ENCODE data around the gene TPTE.
"Not testable (repeated sequence)": the region's sequence is repeated elsewhere in the genome, so short reads cannot be mapped to it uniquely, and the experiment has no call there.

TPTE gene

GRCh38 chr21:10521091-10521598 lies at the start of gene TPTE:
Gene TPTE (plus strand): TSS chr21:10521583. CDS start chr21:10538724, 17,141 bp downstream.
- no CpG with 5 or more reads among the region's 66 CpGs for WGBS (ENCODE audit: insufficient coverage, insufficient read length)
- DNase-seq (ENCODE audit: low read depth, low spot score): no peak
- no peaks in the 10 kb centered on the region for H3K36me3 ChIP-seq (ENCODE audit: control insufficient read depth, insufficient read depth, low read length)
- H3K4me1 ChIP-seq (ENCODE audit: control insufficient read depth, insufficient read depth, low read length): no peaks in the 10 kb centered on the region
- H3K27me3 ChIP-seq (ENCODE audit: control insufficient read depth, insufficient read depth, low read length): no peaks in the 10 kb centered on the region
- no peak within 1 kb of the TSS for H3K27ac ChIP-seq (ENCODE audit: low read length)
- no peak within 1 kb of the TSS for H3K4me3 ChIP-seq (ENCODE audit: low read length)
- peaks cover 6% of the 10 kb centered on the region for H3K9me3 ChIP-seq (ENCODE audit: control insufficient read depth, insufficient read depth, low read length)

GRCh38 chr21:10471999-10472398 lies 49.4 kb upstream of the TPTE start:
- not testable (repeated sequence) for H3K9me3 ChIP-seq (ENCODE audit: control insufficient read depth, insufficient read depth, low read length)

GRCh38 chr21:10477794-10478193 lies 43.6 kb upstream of the TPTE start:
- H3K36me3 ChIP-seq (ENCODE audit: control insufficient read depth, insufficient read depth, low read length): not testable (repeated sequence)
- no CpG with 5 or more reads among the region's 7 CpGs for WGBS (ENCODE audit: insufficient coverage, insufficient read length)

More at GRCh38 chr21:10471999-10472398, 49.4 kb upstream of the TPTE start:
- not testable (repeated sequence) for H3K36me3 ChIP-seq (ENCODE audit: control insufficient read depth, insufficient read depth, low read length); DNase-seq (ENCODE audit: low read depth, low spot score); H3K27me3 ChIP-seq (ENCODE audit: control insufficient read depth, insufficient read depth, low read length); H3K4me1 ChIP-seq (ENCODE audit: control insufficient read depth, insufficient read depth, low read length); H3K27ac ChIP-seq (ENCODE audit: low read length); H3K4me3 ChIP-seq (ENCODE audit: low read length)

DNA sequence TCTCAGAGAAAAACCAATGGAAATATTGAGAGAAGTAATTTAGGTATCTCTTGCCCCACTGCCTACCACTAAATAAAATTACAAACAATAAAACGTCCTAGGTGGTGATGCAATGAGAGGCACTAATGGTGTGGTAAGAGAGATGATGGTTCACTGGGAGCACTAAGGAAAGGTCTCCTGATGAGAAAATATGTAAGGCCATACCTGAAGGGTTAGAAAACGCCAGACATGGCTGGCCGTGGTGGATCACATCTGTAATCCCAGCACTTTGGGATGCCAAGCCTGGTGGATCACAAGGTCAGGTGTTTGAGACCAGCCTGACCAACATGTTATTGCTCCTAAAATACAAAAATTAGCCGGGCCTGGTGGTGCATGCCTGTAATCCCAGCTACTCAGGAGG lies 41.5 kb upstream of the TPTE start:
- not testable (repeated sequence) for H3K36me3 ChIP-seq (ENCODE audit: control insufficient read depth, insufficient read depth, low read length); H3K4me3 ChIP-seq (ENCODE audit: low read length); H3K9me3 ChIP-seq (ENCODE audit: control insufficient read depth, insufficient read depth, low read length); H3K4me1 ChIP-seq (ENCODE audit: control insufficient read depth, insufficient read depth, low read length); H3K27ac ChIP-seq (ENCODE audit: low read length); H3K27me3 ChIP-seq (ENCODE audit: control insufficient read depth, insufficient read depth, low read length); DNase-seq (ENCODE audit: low read depth, low spot score)
- WGBS (ENCODE audit: insufficient coverage, insufficient read length): no CpG with 5 or more reads among the region's 4 CpGs

More at GRCh38 chr21:10477794-10478193, 43.6 kb upstream of the TPTE start:
- H3K4me1 ChIP-seq (ENCODE audit: control insufficient read depth, insufficient read depth, low read length); H3K27ac ChIP-seq (ENCODE audit: low read length); H3K9me3 ChIP-seq (ENCODE audit: control insufficient read depth, insufficient read depth, low read length); H3K4me3 ChIP-seq (ENCODE audit: low read length); H3K27me3 ChIP-seq (ENCODE audit: control insufficient read depth, insufficient read depth, low read length); DNase-seq (ENCODE audit: low read depth, low spot score): not testable (repeated sequence)

GRCh38 chr21:10484864-10485263 lies 36.5 kb upstream of the TPTE start:
- no CpG with 5 or more reads among the region's 3 CpGs for WGBS (ENCODE audit: insufficient coverage, insufficient read length)
- not testable (repeated sequence) for H3K36me3 ChIP-seq (ENCODE audit: control insufficient read depth, insufficient read depth, low read length)

GRCh38 chr21:10490453-10490852 lies 30.9 kb upstream of the TPTE start:
- not testable (repeated sequence) for H3K4me3 ChIP-seq (ENCODE audit: low read length); H3K27ac ChIP-seq (ENCODE audit: low read length); H3K9me3 ChIP-seq (ENCODE audit: control insufficient read depth, insufficient read depth, low read length); H3K27me3 ChIP-seq (ENCODE audit: control insufficient read depth, insufficient read depth, low read length); H3K36me3 ChIP-seq (ENCODE audit: control insufficient read depth, insufficient read depth, low read length); DNase-seq (ENCODE audit: low read depth, low spot score); H3K4me1 ChIP-seq (ENCODE audit: control insufficient read depth, insufficient read depth, low read length)
- WGBS (ENCODE audit: insufficient coverage, insufficient read length): no CpG with 5 or more reads among the region's 3 CpGs

More at GRCh38 chr21:10484864-10485263, 36.5 kb upstream of the TPTE start:
- H3K27me3 ChIP-seq (ENCODE audit: control insufficient read depth, insufficient read depth, low read length); H3K4me3 ChIP-seq (ENCODE audit: low read length); H3K27ac ChIP-seq (ENCODE audit: low read length); H3K9me3 ChIP-seq (ENCODE audit: control insufficient read depth, insufficient read depth, low read length); H3K4me1 ChIP-seq (ENCODE audit: control insufficient read depth, insufficient read depth, low read length); DNase-seq (ENCODE audit: low read depth, low spot score): not testable (repeated sequence)

- Histone ChIP-seq H3K27me3 (ENCODE audit: control insufficient read depth, insufficient read depth, low read length) (no peaks in the 10 kb centered on the region), H3K9me3 (ENCODE audit: control insufficient read depth, insufficient read depth, low read length) (peaks cover 5% of the 10 kb centered on the region), H3K36me3 (ENCODE audit: control insufficient read depth, insufficient read depth, low read length) (no peaks in the 10 kb centered on the region), H3K4me3 (ENCODE audit: low read length) (no peak overlapping the region), H3K27ac (ENCODE audit: low read length) (no peak overlapping the region), H3K4me1 (ENCODE audit: control insufficient read depth, insufficient read depth, low read length) (no peaks in the 10 kb centered on the region)
- no peak for DNase-seq (ENCODE audit: low read depth, low spot score)
- WGBS (ENCODE audit: insufficient coverage, insufficient read length): 100% methylated on average over 2 of the region's 6 CpGs
Measured at GRCh38 chr21:10511116-10511515, 10.3 kb upstream of the TPTE start.

GRCh38 chr21:10516889-10517288 lies 4.5 kb upstream of the TPTE start:
- not testable (repeated sequence) for H3K4me3 ChIP-seq (ENCODE audit: low read length); H3K4me1 ChIP-seq (ENCODE audit: control insufficient read depth, insufficient read depth, low read length); H3K27ac ChIP-seq (ENCODE audit: low read length); H3K9me3 ChIP-seq (ENCODE audit: control insufficient read depth, insufficient read depth, low read length); DNase-seq (ENCODE audit: low read depth, low spot score); H3K36me3 ChIP-seq (ENCODE audit: control insufficient read depth, insufficient read depth, low read length); H3K27me3 ChIP-seq (ENCODE audit: control insufficient read depth, insufficient read depth, low read length)
- WGBS (ENCODE audit: insufficient coverage, insufficient read length): no CpG with 5 or more reads among the region's 3 CpGs

DNA sequence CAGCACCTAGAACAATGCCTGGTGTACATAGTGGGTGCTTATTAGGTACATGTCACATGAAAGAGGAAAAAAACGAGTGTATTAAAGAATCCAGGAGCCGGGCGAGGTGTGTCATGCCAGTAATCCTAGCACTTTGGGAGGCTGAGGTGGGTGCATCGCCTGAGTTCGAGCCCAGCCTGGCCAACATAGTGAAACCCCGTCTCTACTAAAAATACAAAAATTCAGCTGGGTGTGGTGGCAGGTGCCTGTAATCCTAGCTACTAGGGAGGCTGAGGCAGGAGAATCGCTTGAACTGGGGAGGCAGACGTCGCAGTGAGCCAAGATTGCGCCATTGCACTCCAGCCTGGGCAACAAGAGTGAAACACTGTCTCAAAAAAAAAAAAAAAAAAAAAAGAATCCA lies 3.5 kb upstream of the TPTE start:
- H3K27me3 ChIP-seq (ENCODE audit: control insufficient read depth, insufficient read depth, low read length); H3K36me3 ChIP-seq (ENCODE audit: control insufficient read depth, insufficient read depth, low read length); H3K27ac ChIP-seq (ENCODE audit: low read length); DNase-seq (ENCODE audit: low read depth, low spot score); H3K9me3 ChIP-seq (ENCODE audit: control insufficient read depth, insufficient read depth, low read length); H3K4me1 ChIP-seq (ENCODE audit: control insufficient read depth, insufficient read depth, low read length); H3K4me3 ChIP-seq (ENCODE audit: low read length): not testable (repeated sequence)
- WGBS (ENCODE audit: insufficient coverage, insufficient read length): no CpG with 5 or more reads among the region's 10 CpGs

DNA sequence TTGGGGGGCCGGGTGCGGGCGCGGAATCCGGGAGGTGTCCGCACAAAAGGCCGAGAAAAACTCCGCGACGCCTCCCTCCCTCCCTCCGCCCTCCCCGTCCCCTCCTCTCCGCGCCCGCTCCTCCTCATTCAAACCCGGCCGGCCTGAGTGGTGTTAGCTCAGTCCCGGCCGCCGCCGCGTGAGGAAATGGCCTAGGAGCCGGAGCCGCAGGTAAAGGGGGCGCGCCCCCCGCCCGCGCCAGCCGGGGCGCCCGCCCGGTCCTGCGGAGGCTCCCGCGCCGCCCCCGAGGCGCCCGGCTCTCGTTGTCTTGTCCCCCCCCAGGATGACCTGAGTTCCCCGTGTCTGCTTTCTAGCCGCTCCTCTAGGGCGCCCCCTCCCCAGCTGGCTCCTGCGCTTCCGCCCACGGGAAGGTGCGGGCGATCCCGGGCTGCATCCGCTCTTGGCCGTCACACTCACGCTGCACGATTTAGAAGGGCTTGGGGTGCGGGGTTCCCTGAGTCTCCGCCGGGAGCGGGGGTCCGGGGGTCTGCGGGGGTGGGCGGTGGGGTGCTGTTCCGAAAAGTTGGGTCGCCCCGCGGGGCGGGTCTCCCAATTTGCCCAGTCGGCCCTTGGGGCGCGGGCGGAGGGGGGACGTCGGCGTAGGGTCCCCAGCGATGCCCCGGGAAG lies 585 bp downstream of the TPTE start:
- not testable (repeated sequence) for H3K27me3 ChIP-seq (ENCODE audit: control insufficient read depth, insufficient read depth, low read length); H3K4me3 ChIP-seq (ENCODE audit: low read length); H3K9me3 ChIP-seq (ENCODE audit: control insufficient read depth, insufficient read depth, low read length)

GRCh38 chr21:10539956-10540355 lies 18.6 kb downstream of the TPTE start:
- H3K36me3 ChIP-seq (ENCODE audit: control insufficient read depth, insufficient read depth, low read length): no peaks in the 10 kb centered on the region
- H3K4me3 ChIP-seq (ENCODE audit: low read length): no peak overlapping the region
- no peaks in the 10 kb centered on the region for H3K4me1 ChIP-seq (ENCODE audit: control insufficient read depth, insufficient read depth, low read length)
- H3K27me3 ChIP-seq (ENCODE audit: control insufficient read depth, insufficient read depth, low read length): no peaks in the 10 kb centered on the region
- no CpG with 5 or more reads among the region's 3 CpGs for WGBS (ENCODE audit: insufficient coverage, insufficient read length)
- H3K27ac ChIP-seq (ENCODE audit: low read length): no peak overlapping the region
- no peak for DNase-seq (ENCODE audit: low read depth, low spot score)
- H3K9me3 ChIP-seq (ENCODE audit: control insufficient read depth, insufficient read depth, low read length): peaks cover 7% of the 10 kb centered on the region

More for the DNA sequence above, 585 bp downstream of the TPTE start:
- H3K36me3 ChIP-seq (ENCODE audit: control insufficient read depth, insufficient read depth, low read length); H3K27ac ChIP-seq (ENCODE audit: low read length); H3K4me1 ChIP-seq (ENCODE audit: control insufficient read depth, insufficient read depth, low read length); DNase-seq (ENCODE audit: low read depth, low spot score): not testable (repeated sequence)
- no CpG with 5 or more reads among the region's 75 CpGs for WGBS (ENCODE audit: insufficient coverage, insufficient read length)

Data from iPS DF 6.9 (cell line).